HG02610 (cell line): ENCODE data around the gene TBC1D13.

Source experiments
- ATAC-seq: cut with Tn5 transposase; IDR thresholded peaks from one replicate; pipeline ENCODE4 v1.9.1; 2021; ENCODE audit warnings: mild to moderate bottlenecking, moderate library complexity; ENCODE audit not compliant: unreplicated experiment

TBC1D13 gene

GRCh38 chr9:128820665-128821583 is 33.9 kb downstream of the TBC1D13 start:
- no peak for ATAC-seq

GRCh38 chr9:128821584-128822406 is 34.7 kb downstream of the TBC1D13 start:
- ATAC-seq, result no peak

- no peak for ATAC-seq
Observed at GRCh38 chr9:128822407-128823042, 35.5 kb downstream of the TBC1D13 start.

GRCh38 chr9:128823362-128823902 is 36.4 kb downstream of the TBC1D13 start:
- ATAC-seq, result no peak

GRCh38 chr9:128823903-128824406 is 36.9 kb downstream of the TBC1D13 start:
- no peak for ATAC-seq

GRCh38 chr9:128824911-128825310 is 37.9 kb downstream of the TBC1D13 start:
- no peak for ATAC-seq

DNA sequence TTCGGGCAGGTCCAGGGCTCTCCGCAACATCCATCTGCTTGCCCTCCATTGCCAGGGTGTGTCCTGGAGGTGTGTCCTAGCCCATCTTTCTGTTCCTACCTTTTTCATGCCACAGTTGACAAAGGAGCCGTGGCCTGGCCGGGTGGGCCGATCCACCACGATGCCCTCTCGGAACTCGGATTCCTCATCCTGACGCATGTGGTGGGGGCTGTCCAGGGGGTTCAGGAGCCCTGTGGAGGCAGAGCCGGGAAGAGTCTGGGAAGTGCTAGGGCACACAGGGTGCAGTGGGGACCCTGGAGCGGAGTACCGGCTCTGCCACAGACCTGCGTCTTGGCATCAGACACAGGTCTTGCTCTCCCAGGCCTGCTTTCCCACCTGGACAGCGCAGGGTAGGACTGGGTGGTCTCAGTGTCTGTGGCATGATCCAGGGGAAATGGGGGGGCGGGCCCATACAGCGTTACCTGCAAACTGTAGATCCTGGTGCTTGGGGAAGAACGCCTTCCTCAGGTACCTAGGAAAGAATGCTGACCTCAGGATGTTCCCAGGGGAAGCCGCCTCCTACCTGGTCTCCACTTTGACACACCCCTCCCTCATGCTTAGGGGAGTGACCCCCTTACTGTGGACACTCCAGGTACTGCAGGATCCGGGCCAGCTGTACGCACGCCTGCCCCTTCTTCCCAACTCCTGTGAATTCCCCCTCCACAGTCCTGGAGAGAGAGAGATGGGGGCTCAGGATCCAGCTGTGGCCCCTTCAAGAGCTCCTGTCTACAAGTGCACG is 39.1 kb downstream of the TBC1D13 start:
- ATAC-seq, result no peak

DNA sequence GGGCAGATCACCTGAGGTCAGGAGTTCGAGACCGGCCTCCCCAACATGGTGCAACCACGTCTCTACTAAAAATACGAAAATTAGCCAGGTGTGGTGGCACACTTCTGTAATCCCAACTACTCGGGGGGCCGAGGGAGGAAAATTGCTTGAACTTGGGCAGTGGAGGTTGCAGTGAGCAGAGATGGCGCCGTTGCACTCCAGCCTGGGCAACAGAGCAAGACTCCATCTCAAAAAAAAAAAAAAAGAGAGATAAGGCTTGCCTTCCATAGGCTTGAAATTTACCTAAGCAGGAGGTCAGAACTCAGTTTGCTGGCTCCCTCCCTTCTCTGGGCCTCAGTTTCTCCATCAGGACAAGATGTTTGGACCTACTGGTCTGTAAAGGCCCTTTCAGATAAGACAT is 41.2 kb downstream of the TBC1D13 start:
- ATAC-seq, result no peak

DNA sequence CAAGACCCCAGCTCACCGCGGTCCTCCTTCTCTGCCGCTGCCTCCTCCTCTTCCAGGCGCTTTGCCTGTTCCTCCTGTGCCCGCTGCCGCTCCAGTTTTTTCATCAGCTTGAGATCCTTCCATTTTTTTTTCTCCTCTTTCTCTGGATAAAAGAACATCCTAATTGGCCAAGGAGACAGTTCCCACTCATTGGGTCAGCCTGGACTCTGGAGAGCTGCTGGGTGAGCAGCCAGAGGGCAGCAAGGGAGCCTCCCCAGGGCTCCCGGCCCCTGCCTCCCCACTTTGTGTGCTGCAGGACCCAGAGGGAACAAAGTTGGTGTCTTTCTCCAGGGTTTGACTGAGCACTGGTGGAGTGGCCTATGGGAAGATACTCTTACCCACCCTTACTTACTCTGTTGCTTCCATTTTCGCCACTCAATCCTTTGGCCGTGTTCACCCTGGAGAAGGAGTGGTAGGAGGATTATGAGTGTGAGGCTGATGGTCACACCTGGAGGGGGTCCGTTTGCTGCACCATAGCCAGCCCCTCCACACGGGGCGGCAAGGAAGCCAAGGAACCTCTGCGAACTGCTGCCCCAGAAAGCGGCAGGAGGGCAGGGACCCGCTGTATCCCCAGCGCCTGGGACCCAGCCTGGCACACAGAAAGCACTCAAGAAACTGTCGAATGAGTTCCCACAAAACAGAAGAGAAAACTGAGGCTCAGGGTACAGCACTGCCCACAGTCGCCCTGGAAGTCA is 41.8 kb downstream of the TBC1D13 start:
- ATAC-seq, result no peak

GRCh38 chr9:128829477-128830251 is 42.6 kb downstream of the TBC1D13 start, which contains the start of gene SPOUT1:
Gene SPOUT1 (minus strand): TSS chr9:128829794. CDS start chr9:128829780, 14 bp downstream.
- ATAC-seq, result peak; percentile 97

GRCh38 chr9:128833696-128834095 is 46.6 kb downstream of the TBC1D13 start:
- no peak for ATAC-seq

GRCh38 chr9:128835246-128836210 is 48.5 kb downstream of the TBC1D13 start:
- no peak for ATAC-seq

- ATAC-seq, result no peak
Observed at GRCh38 chr9:128836509-128837145, 49.6 kb downstream of the TBC1D13 start.

DNA sequence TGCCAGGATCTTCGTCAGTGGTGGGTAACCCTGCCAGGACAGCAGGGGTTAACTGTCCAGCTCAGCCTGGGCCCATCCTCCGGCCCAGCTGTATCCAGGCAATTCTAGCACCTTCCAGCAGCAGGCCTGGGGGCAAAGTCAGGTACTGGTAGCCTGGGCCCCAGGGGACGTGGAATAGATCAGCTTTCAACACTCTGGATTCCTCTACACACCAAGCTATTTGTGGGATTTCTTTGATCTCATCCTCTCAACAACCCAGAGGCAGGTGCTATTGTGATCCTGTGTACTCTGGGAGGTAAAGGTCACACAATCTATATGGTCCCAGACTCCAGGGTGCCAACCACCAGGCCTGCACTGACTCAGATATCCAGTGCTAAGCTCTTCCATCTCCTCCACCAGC is 51.3 kb downstream of the TBC1D13 start:
- ATAC-seq, result no peak

DNA sequence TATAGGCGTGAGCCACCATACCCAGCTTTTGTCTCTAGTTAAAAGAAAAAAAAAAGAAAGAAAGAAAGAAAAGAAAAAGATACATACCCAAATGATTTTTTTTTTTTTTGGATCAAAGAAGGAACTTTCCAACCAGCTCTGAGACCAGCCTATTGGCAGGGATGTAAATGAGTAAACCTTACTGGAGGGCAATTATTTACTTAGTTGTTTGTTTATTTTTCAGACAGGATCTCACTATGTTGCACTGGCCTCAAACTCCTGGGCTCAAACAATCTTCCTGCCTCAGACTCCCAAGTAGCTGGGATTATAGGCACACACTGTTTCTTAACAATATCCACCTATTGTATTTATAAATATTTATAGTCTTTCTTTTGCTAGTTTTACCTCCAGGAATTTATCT is 53.5 kb downstream of the TBC1D13 start:
- no peak for ATAC-seq

DNA sequence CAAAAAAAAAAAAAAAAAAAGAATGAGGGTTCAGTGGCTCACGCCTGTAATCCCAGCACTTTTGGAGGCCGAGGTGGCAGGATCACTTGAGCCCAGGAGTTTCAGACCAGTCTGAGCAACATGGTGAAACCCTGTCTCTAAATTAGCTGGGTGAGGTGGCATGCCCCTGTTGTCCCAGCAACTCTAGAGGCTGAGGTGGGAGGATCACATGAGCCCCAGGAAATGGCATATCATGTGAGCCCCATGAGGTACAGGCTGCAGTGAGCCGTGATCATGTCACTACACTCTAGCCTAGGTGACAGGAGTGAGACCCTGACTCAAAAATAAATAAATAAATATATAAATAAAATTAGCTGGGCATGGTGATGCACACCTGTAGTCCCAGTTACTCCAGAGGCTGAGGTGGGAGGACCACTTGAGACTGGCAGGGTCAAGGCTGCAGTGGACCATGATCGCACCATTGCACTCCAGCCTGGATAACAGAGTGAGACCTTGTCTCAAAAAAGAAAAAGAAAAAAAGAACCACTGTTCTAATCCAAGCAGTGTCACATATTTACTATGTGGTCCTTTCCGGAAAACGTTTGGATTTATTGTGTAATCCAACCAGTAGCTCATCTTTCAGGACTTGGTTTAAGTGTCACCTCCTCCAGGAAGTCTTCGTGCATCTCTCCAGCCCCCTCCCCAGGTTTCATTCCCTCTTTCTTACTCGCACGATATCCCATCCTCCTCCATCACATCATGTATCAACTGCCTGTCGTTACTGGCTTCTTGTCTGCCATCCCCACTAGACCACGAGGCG is 54.8 kb downstream of the TBC1D13 start:
- ATAC-seq, result no peak
